H9 (cell line): Measurements from ENCODE around the gene UNK. TPM values are rescaled to one million over a fixed set of nuclear protein-coding genes. Genes with fewer than 3 reads are reported as not detected.

Experiments used
- DNase-seq: peaks from one replicate; pipeline ENCODE4 v3.0.0-alpha.2; 2017
- H2AFZ ChIP-seq: one replicate; pipeline ENCODE4 v1.6.1; 2013; ENCODE audit warnings: mild to moderate bottlenecking, low read length, control low read depth, moderate library complexity
- H2AK5ac ChIP-seq: 2 replicates; pipeline ENCODE4 v1.6.1; 2013; ENCODE audit warnings: low read length, control low read depth, mixed read lengths; ENCODE audit not compliant: insufficient read length
- H2BK120ac ChIP-seq: one replicate; pipeline ENCODE4 v1.6.1; 2013; ENCODE audit warnings: low read depth, mild to moderate bottlenecking, low read length, control low read depth, inconsistent platforms; ENCODE audit not compliant: poor library complexity, severe bottlenecking
- H2BK12ac ChIP-seq: 2 replicates; pipeline ENCODE4 v1.6.1; 2013; ENCODE audit warnings: low read length, control low read depth, mixed read lengths, low read depth; ENCODE audit not compliant: insufficient read length
- H2BK15ac ChIP-seq: 2 replicates; pipeline ENCODE4 v1.6.1; 2013; ENCODE audit warnings: low read depth, low read length, control low read depth
- H2BK20ac ChIP-seq: one replicate; pipeline ENCODE4 v1.6.1; 2013; ENCODE audit warnings: low read depth, mild to moderate bottlenecking, low read length, control low read depth, inconsistent platforms; ENCODE audit not compliant: poor library complexity, severe bottlenecking
- H2BK5ac ChIP-seq: 2 replicates; pipeline ENCODE4 v1.6.1; 2013; ENCODE audit warnings: low read length, control low read depth, mixed read lengths; ENCODE audit not compliant: insufficient read length
- H3K14ac ChIP-seq: 2 replicates; pipeline ENCODE4 v1.6.1; 2013; ENCODE audit warnings: low read length, control low read depth; ENCODE audit not compliant: insufficient read depth
- H3K18ac ChIP-seq: 2 replicates; pipeline ENCODE4 v1.6.1; 2013; ENCODE audit warnings: low read depth, mild to moderate bottlenecking, mixed read lengths, low read length, control low read depth; ENCODE audit not compliant: insufficient read length
- H3K23ac ChIP-seq: 2 replicates; pipeline ENCODE4 v1.6.1; 2013; ENCODE audit warnings: low read length, control low read depth, mixed read lengths, low read depth; ENCODE audit not compliant: insufficient read length
- H3K23me2 ChIP-seq: 2 replicates; pipeline ENCODE4 v1.6.1; 2013; ENCODE audit warnings: low read depth, mild to moderate bottlenecking, mixed read lengths, low read length, control low read depth; ENCODE audit not compliant: insufficient read length, poor library complexity, severe bottlenecking
- H3K27ac ChIP-seq: 2 replicates; pipeline ENCODE4 v1.5.1; 2013; ENCODE audit warnings: low read length, control low read depth, mixed read lengths, low read depth; ENCODE audit not compliant: insufficient read length
- H3K27me3 ChIP-seq: 2 replicates; pipeline ENCODE4 v1.6.1; 2013; ENCODE audit warnings: low read length, control low read depth, inconsistent platforms; ENCODE audit not compliant: insufficient read depth
- H3K4ac ChIP-seq: 2 replicates; pipeline ENCODE4 v1.6.1; 2013; ENCODE audit warnings: low read depth, mild to moderate bottlenecking, control low read depth, inconsistent platforms, low read length, moderate library complexity
- H3K4me1 ChIP-seq: 2 replicates; pipeline ENCODE4 v1.6.1; 2013; ENCODE audit warnings: low read length, control low read depth, inconsistent platforms; ENCODE audit not compliant: insufficient read depth
- H3K4me2 ChIP-seq: 2 replicates; pipeline ENCODE4 v1.6.1; 2013; ENCODE audit warnings: low read length, control low read depth, mixed read lengths; ENCODE audit not compliant: insufficient read length, insufficient read depth
- H3K56ac ChIP-seq: 2 replicates; pipeline ENCODE4 v1.6.1; 2013; ENCODE audit warnings: low read depth, mild to moderate bottlenecking, mixed read lengths, low read length, control low read depth; ENCODE audit not compliant: insufficient read length
- H3K79me1 ChIP-seq: 2 replicates; pipeline ENCODE4 v1.6.1; 2013; ENCODE audit warnings: low read depth, mild to moderate bottlenecking, moderate library complexity, low read length, control low read depth, inconsistent platforms; ENCODE audit not compliant: insufficient read depth, poor library complexity, severe bottlenecking
- H3K79me2 ChIP-seq: 2 replicates; pipeline ENCODE4 v1.6.1; 2013; ENCODE audit warnings: low read length, control low read depth, inconsistent platforms; ENCODE audit not compliant: insufficient read depth
- H3K9ac ChIP-seq: 2 replicates; pipeline ENCODE4 v1.6.1; 2013; ENCODE audit warnings: low read length, control low read depth, mixed read lengths; ENCODE audit not compliant: insufficient read length; ENCODE audit errors: extremely low read depth
- H3K9me3 ChIP-seq: one replicate; pipeline ENCODE4 v1.6.1; 2013; ENCODE audit warnings: low read depth, low read length, inconsistent platforms; ENCODE audit not compliant: control insufficient read depth
- H3T11ph ChIP-seq: one replicate; pipeline ENCODE4 v1.6.1; 2013; ENCODE audit warnings: mild to moderate bottlenecking, low read length, control low read depth, inconsistent platforms
- H4K20me1 ChIP-seq: one replicate; pipeline ENCODE4 v1.6.1; 2013; ENCODE audit not compliant: control insufficient read depth, insufficient read length, insufficient read depth
- H4K5ac ChIP-seq: 2 replicates; pipeline ENCODE4 v1.6.1; 2013; ENCODE audit warnings: low read depth, mild to moderate bottlenecking, mixed read lengths, low read length, control low read depth; ENCODE audit not compliant: insufficient read length
- H4K8ac ChIP-seq: replicated peaks from 2 replicates; pipeline ENCODE4 v1.6.1; 2013; ENCODE audit warnings: low read length, control low read depth, mixed read lengths, low read depth; ENCODE audit not compliant: insufficient read length
- H4K91ac ChIP-seq: 2 replicates; pipeline ENCODE4 v1.6.1; 2013; ENCODE audit warnings: low read depth, mild to moderate bottlenecking, moderate library complexity, mixed read lengths, low read length, control low read depth; ENCODE audit not compliant: insufficient read length
- H3K27ac Mint-ChIP-seq, 3 experiments: 2 replicates in 2 of 3; 3 replicates in 1 of 3; pipeline ENCODE4 v1.8.0; 2020 to 2021; ENCODE audit warnings: mixed read lengths in 3 of 3, mild to moderate bottlenecking in 1 of 3, moderate library complexity in 1 of 3
- H3K27me3 Mint-ChIP-seq: 2 replicates; pipeline ENCODE4 v1.8.0; 2021; ENCODE audit warnings: low read depth, mild to moderate bottlenecking, moderate library complexity, mixed read lengths
- H3K36me3 Mint-ChIP-seq, 3 experiments: 2 replicates in 2 of 3; 3 replicates in 1 of 3; pipeline ENCODE4 v1.8.0; 2020 to 2021; ENCODE audit warnings: low read depth in 3 of 3, mixed read lengths in 3 of 3; ENCODE audit not compliant: insufficient read depth in 1 of 3
- H3K4me1 Mint-ChIP-seq, 2 experiments: 2 replicates each; pipeline ENCODE4 v1.8.0; 2020; ENCODE audit warnings: mixed read lengths in 2 of 2
- H3K4me3 Mint-ChIP-seq, 2 experiments: 2 replicates in 1 of 2; 3 replicates in 1 of 2; pipeline ENCODE4 v1.8.0; 2020 to 2021; ENCODE audit warnings: mild to moderate bottlenecking in 2 of 2, mixed read lengths in 2 of 2, moderate library complexity in 1 of 2
- H3K9me3 Mint-ChIP-seq, 2 experiments: 2 replicates in 1 of 2; 3 replicates in 1 of 2; pipeline ENCODE4 v1.8.0; 2020; ENCODE audit warnings: mild to moderate bottlenecking in 2 of 2, mixed read lengths in 2 of 2, moderate library complexity in 1 of 2
- CTCF ChIP-seq: fragments of 200-600 bp; sonication (generic); conservative IDR thresholded peaks from 3 replicates; pipeline ENCODE4 v1.8.0; 2021; ENCODE audit warnings: antibody characterized with exemption, mild to moderate bottlenecking
- WGBS: extraction: QIAGEN DNeasy Blood & Tissue Kit; methylation state at CpG from one replicate; pipeline ENCODE4 v1.1.7; 2013; ENCODE audit warnings: missing lambda C conversion rate, low lambda C conversion rate, mixed read lengths; ENCODE audit not compliant: insufficient read length; ENCODE audit errors: extremely low coverage; 5-methylcytosine and 5-hydroxymethylcytosine counted together
- total RNA-seq: library from RNA; stranded (reverse); gene quantifications from 2 replicates; pipeline ENCODE4 v1.2.1, GENCODE V29; 2021

Gene UNK
- total RNA-seq, 1 experiment from 2014 or later, result 36.4 TPM

- no peak overlapping the region for H2BK5ac ChIP-seq
- H3K23ac ChIP-seq, result no peak overlapping the region
- no peak overlapping the region for H2BK15ac ChIP-seq
- DNase-seq, result no peak
- H3K9me3 ChIP-seq, result no peaks in the 10 kb centered on the region
- no peaks in the 10 kb centered on the region for H3K79me2 ChIP-seq
- H2AFZ ChIP-seq, result no peak overlapping the region
- Mint-ChIP-seq H3K27me3 (no peaks in the 10 kb centered on the region), H3K27ac (no peak overlapping the region), H3K4me3 (no peak overlapping the region), H3K36me3 (no peaks in the 10 kb centered on the region), H3K4me1 (peaks cover 7% of the 10 kb centered on the region in 2 experiments), H3K9me3 (no peaks in the 10 kb centered on the region)
- H3K4ac ChIP-seq, result no peak overlapping the region
- H4K20me1 ChIP-seq, result no peaks in the 10 kb centered on the region
- no peak overlapping the region for H4K91ac ChIP-seq
- H3K27ac ChIP-seq, result no peak overlapping the region
- no peak overlapping the region for H2BK120ac ChIP-seq
- H3T11ph ChIP-seq, result no peak overlapping the region
- H2BK12ac ChIP-seq, result no peak overlapping the region
- no peaks in the 10 kb centered on the region for H3K4me1 ChIP-seq
- TF ChIP-seq CTCF, result no peak
- H3K14ac ChIP-seq, result no peak overlapping the region
- no peak overlapping the region for H2BK20ac ChIP-seq
- WGBS, result no CpG with 5 or more reads among the region's 17 CpGs
- H3K79me1 ChIP-seq, result no peaks in the 10 kb centered on the region
- H3K56ac ChIP-seq, result no peak overlapping the region
- H3K9ac ChIP-seq, result no peak overlapping the region
- no peak overlapping the region for H3K4me2 ChIP-seq
- H3K18ac ChIP-seq, result no peak overlapping the region
- H2AK5ac ChIP-seq, result no peak overlapping the region
- H3K23me2 ChIP-seq, result no peaks in the 10 kb centered on the region
- no peak overlapping the region for H4K5ac ChIP-seq
- H4K8ac ChIP-seq, result no peak overlapping the region
- H3K27me3 ChIP-seq, result no peaks in the 10 kb centered on the region
Observed at GRCh38 chr17:75740215-75740614, 44.4 kb upstream of the UNK start.
